Measurements from ENCODE around the gene IL12B.

- TF ChIP-seq POLR2AphosphoS5 (IDR thresholded peaks at IDR 0.05; ENCODE audit: low read depth, low read length): no peak
- TF ChIP-seq POLR2A (IDR thresholded peaks at IDR 0.05; ENCODE audit: low read depth, low read length): no peak
Observed at GRCh38 chr5:159322180-159322579, 8.1 kb downstream of the IL12B start.

Data from GM12891 (cell line).